Measurements from ENCODE around the gene SELENOH.

Gene SELENOH

GRCh38 chr11:57786436-57786835 is 45.1 kb downstream of the SELENOH start:
- ATAC-seq = no peak

GRCh38 chr11:57787006-57787604 is 45.8 kb downstream of the SELENOH start:
- ATAC-seq = no peak

GRCh38 chr11:57787920-57788702 is 46.8 kb downstream of the SELENOH start:
- no peak for ATAC-seq

- no peak for ATAC-seq
Observed at GRCh38 chr11:57788703-57789088, 47.4 kb downstream of the SELENOH start.

GRCh38 chr11:57791321-57792059 is 50.2 kb downstream of the SELENOH start:
- ATAC-seq = no peak

- peak; percentile 97 to 99 for ATAC-seq
Observed at GRCh38 chr11:57792060-57792541, 50.8 kb downstream of the SELENOH start.

GRCh38 chr11:57792870-57793269 is 51.6 kb downstream of the SELENOH start:
- no peak for ATAC-seq

All from activated CD4-positive, CD25-positive, alpha-beta regulatory T cell treated with anti-CD3 and anti-CD28 coated beads, Interleukin-2, amount 50 U/mL, for 24 hours (primary cell).